Fibroblast of skin of right biceps (primary cell): ENCODE results near the gene GOT1.

Experiments used
- DNase-seq: peaks from one replicate; pipeline ENCODE4 v3.0.0-alpha.2; 2013

The GOT1 gene

DNA sequence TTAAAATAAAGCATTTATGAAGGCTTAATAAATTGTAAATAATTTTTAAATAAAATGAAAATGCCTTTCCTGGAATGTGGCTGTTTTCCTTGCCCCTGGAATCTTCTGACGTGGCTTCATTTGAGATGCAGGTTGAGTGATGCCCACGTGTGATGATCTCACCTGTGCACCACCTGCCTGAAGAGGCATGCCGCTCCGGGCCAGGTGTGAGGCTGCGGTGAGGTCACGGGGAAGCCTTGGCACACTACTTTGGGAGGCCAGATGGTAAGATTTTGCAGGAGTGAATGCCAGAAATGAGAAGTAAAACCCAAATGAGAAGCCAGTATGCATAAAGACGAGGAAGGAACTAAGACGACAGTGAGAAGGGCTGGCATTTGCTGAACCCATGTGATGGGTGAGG is 36.2 kb downstream of the GOT1 start:
- DNase-seq = no peak

DNA sequence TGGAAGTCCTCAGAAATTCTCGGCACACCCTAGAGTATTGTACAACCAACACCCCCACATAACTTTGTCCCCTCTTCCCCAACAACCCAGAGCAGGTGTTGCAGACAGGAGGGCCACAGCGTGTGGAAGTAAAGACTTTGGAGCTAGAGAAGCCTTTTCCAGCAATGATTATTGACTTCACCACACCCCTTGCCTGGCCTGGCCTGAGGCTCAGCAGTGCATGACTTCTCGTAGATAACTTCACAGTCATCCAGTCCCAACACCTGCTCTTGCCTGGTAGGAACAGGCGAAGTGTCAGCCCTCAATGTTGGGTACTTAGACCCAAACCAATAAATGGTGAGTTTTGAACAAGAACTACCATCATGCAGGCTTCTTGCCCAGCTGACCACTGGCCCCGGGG is 36.7 kb downstream of the GOT1 start:
- DNase-seq = no peak

DNA sequence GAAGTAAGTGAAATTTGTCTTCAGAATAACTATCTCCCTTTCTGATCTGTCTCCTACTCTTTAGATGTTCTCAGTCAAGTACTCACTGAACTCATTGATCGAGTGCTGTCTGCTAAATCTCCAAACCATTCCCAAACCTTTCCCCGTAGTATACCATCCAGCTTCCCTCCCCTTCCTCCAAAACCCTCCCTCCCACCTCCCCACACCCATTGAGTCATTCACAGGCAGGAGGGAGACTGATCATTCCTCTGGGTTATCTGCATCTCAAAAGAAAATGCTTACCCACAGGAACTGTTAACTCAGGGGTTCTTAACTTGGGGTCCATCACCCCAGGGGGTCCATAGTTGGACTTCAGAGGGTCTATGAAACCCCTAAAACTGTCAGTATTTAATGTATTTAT is 37.4 kb downstream of the GOT1 start:
- no peak for DNase-seq

DNA sequence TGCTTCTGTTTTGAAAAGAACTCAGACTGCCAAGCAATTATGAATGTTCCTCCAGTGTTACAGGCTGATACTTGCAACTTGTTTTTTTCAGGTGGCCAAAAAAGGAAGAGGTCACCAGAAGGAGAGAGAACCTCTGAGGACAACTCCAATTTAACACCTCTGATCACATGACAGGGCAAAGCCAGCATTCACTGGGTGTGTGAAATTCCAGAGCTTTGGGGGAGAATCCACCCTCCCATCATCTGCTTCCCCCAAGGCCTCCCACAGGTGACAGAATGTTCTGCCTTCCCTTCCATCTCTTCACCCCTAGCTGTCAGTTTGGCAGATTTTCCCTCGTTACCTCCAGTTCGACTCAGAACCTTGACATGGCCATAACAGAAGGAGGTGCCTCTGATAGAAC is 39.1 kb downstream of the GOT1 start:
- no peak for DNase-seq

DNA sequence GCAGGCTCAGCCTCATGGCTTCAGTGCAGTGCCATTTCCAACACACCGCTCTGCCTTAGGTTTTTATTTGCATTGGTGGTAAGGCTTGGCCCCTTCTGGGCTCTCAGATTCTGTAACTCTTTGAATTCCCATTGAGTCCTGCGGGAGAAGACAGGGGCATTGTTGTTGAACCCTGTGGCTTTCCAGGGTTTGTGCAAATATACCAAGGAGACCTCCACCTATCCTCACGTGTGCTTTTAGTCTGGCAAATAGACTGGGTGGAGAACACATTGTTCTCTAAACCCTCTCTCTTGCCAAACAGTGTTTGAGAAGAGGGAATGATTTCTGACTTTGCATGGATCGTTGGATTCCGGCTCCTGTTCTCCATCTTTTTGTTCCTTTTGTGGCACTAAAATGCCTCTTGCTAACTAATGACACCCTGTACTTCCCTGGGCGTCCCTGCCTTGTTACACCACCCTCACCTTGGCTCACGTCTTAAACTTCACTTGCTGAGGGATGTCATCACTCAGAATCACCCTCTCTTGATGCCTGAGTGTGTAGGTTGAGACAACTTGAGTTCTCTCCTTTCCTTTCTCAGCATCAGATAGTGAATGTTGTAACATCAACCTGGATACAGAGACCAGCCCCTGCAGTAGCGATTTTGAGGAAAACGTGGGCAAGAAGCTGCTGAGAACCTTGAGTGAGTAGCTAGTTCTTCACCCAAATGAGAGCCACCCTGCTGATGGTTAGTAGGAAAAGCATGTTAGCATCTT is 40.5 kb downstream of the GOT1 start:
- no peak for DNase-seq

DNA sequence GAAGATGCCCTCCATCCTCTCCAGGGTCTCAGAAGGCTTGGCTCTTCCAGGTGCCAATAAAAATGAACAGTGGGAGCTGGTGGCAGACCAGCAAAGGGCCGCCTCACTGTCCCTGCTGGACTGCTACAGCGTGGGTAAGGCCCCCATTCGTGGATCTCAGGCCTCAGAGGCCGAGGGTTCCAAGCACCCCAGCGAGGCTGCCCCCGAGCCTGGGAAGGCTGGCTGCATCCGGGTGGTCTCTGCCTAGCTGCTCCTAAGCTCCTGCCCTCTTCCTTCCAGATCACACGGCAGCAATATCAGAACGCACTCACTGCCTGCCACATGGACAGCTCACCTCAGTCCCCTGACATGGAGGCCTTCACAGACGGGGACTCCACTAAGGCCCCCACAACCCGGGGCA is 42.9 kb downstream of the GOT1 start:
- DNase-seq = no peak

DNA sequence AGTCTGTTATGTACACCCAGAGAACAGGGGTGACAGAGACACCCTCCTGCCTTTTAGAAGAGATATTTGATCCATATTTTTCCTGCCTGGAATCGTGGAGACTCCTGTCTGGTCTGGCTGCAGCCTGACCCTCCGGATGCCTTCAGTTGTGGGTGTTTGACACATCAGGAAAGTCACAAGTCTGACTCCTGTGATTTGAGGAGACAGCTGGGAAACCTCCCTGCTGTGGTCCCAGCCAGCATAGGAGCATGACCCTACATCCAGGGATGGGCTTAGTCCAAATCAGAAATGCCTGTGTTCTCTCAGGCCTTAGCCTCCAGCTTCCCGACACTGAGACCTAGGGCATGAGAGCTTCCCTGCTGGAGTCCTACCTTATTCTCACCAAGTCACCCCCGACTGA is 43.4 kb downstream of the GOT1 start:
- no peak for DNase-seq

DNA sequence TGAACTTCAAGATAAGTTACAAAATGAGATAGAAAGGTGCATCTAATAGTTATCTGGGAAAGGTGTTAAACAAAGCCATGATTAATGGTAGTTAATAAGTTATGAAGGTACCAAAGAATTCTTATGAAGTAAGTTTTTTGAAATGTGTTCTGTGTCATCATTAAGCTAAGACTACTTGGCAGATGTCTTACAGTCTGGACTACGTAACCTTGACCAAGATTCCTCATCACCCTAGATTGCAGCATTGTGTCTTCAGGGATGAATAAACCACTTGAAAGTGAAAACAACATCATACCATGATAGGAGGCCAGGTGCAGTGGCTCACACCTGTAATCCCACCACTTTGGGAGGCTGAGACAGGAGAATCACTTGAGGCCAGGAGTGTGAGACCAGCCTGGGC is 48.2 kb downstream of the GOT1 start:
- no peak for DNase-seq

DNA sequence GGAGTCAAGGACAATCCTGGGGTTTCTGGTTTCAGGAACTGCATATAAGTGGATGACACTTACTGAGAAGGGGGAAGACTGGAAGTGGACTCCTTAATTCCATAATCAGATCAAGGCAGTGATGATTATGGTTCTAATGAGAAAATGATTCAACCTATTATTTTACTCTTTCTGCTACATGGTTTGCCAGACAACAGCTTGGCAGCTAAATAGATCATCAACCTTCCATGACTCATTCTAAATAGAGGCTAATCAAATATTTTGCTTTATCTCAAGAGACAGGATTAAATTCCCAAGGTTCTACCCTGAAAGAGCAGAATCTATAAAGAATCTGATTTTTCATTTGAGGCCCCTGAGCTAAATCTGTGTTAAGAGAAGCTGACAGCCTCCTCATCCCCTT is 55.0 kb downstream of the GOT1 start:
- peak; percentile 45 for DNase-seq

DNA sequence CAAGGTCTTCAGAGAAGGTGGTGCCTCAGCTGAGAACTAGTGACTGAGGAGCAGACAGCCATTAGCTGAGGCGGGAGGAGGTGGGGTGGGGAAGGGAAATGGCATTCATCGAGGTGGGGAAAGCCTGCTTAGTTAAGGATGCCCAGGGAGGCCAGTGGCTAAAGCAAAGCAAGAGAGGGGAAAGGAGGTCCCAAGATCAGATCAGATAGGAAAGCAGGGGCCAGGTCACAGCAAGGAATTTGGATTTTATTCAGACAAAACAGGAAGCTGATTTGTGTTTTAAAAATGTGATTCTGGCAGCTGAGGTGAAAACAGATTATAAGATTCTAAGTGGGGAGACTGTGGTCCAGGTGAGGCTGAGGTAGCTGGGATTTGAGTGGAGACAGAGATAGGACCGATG is 55.5 kb downstream of the GOT1 start:
- peak; percentile 34 for DNase-seq

DNA sequence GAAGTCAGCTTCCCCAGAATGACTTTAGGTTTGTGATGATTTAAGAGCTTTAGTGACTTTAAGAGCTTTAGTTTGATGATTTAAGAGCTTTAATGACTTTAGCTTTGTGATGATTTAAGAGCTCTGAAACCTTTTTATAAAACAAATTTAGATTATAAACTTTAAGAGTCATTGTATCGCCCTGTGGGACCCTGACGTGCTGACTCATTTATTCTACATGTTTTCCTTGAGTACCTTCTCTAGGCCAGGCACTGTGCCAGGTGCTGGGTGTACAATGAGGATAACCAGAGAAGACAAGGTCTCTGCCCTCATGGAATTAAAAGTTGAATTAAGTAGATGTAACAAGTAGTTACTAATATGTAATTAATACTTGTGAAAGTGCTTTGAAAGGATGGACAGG is 55.9 kb downstream of the GOT1 start:
- DNase-seq = peak; percentile 81

DNA sequence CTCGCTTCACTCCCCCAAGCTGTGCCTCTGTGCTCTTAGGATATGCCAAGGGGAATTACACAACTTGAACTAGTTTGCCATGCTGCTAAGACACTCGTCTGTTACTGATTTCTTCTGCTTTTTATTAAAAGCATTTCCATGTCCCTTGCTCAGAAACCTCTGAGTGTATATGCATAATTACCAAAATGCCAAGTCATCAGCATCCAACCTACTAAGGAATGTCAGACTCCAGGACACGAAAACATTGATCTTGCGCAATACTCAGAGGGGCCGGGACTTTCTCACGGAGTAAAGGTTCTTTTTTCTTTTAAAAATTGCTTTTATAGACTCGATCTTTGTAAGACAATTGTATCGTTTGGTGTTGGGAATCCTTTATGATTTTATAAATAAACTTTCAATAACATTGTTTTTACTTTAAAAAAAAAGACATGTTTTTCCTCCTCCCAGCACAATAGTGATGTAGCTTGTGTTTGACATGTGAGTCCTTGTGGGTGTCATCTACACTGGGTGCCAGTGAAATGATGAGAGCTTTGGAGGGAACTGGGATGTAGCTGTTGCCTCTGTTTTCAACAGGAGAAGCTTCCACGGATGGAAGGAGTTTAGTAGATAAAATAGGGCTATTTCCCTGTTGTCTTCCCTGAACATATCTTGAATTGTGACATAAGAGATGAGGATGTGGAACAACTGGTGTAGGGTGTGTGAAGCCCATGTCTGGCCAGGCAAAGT is 57.7 kb downstream of the GOT1 start:
- peak; percentile 85 for DNase-seq

DNA sequence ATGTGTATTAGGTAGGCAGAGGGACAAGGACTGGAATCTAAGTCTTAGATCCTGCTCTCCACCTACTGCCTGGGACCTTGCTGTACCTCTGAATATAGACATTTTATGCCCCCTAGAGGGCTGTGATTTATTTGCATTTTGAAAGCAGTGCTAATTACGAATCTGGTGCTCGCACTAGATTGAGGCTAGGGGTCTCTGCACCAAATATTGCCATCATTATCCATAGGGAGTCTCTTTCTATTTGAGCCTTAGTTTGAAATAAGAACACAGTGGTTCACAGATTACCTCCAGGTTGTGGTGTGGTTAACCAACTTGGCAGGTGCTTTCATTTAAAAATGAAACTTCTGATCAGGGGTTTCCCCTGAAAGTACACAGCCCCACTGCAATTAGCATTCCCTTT is 59.4 kb downstream of the GOT1 start:
- peak; percentile 44 for DNase-seq

DNA sequence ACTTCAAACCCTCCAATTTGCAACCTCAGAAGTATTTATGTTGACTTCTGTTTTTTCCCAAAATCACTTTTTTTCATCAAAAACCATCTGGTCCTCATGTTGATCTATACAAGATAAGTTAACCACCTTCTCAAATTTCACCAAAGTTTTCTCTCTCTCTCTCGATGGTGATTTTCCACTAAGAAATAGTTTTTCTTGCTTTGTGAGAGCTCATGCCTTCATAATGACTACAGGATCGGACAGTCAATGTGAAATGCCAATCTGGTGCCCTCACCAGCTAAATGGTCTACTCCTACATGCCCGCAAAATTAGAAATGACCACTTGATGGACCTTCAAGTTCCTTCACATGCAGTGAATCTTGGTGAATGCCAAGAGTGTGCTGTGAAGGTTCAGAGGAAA is 60.9 kb downstream of the GOT1 start:
- peak; percentile 44 for DNase-seq

DNA sequence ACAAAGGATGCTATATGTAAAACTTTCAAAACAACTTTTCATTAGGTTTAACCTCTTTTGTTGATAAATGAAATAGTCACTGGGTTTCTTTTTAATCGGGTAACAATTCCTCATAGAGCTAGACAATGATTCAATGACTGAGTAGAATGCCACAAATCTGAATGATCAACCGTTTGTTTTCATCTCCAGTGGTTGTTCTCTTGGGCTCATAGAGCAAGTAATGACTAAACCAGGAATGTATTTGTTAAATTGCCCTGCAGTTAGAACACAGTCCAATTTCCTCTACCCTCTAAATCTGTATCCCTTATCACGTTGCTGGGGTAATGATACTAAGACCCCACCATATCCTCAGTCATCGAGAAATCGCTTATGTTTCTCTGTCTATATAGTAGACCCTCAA is 61.3 kb downstream of the GOT1 start:
- peak; percentile 55 for DNase-seq

DNA sequence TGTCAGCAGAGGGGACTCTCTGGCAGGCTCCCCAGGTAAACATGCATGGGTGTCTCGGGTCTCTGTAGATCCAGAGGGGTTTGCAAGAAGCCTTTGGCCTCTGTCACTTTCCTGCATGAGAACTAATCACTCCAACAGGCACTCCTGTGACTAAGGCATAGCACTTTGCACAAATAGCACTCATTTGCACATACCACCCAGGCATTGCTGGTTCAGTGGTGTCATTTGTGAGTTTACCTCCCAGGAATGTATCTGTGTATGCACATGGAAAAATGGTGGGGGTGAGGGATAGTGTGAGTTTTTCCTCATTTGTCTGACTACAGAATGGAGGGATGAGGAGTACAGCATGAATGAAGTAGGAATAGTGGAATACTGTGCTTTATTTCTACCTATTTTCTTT is 61.8 kb downstream of the GOT1 start:
- DNase-seq = peak; percentile 83

DNA sequence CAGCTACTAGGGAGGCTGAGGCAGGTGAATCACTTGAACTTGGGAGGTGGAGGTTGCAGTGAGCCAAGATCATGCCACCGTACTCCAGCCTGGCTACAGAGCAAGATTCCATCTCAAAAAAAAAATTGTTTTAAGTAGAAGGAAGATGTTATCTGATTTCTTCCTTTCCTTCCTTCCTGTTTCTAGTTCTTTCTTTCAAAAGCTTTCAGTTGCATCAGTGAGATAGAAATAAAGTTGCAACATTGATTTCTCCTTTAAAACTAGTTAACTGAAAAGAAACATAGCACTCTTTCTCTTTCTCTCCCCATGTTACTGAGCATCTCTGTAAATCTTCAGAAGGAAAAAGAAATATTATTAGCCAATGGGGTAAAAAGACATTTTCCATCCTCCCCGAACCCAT is 63.8 kb downstream of the GOT1 start:
- DNase-seq = no peak

DNA sequence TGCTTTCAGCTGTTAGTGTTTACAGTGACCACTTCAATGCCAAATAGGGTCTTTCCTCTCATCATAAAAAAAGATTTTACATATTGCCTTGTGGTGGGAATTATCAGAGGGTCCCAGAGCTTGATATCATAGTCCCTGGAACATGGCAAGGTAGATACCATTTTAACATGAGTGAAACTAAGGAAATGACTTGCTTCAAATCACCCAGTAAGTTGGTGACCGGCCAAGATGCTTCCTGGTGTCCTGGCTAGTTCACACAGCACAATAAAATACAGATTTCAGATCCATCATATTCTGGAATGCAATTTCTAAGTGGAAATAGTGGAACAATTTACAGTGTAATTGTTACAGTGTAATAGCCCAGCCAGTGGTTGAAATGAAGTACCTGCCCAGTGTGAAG is 64.7 kb downstream of the GOT1 start:
- DNase-seq = no peak

DNA sequence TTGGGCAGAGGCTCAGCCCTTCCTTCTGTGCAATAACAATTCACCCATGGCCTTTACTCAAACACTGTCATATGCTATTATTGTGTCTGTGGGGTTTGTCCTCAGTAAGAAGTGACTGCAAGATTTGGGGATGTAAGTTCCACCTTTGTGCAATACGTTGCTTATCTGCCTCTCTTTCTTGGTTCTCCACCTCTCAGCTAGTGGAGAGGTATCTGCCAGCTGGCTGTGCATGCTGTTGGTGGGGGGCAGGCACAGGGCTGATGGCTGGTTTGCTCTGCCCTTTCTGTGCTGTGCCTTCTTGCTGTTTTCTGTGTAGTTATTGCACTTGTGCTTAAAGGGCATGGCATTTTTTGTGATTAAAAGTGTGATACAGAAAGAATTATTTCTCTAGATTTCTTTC is 65.1 kb downstream of the GOT1 start:
- no peak for DNase-seq

DNA sequence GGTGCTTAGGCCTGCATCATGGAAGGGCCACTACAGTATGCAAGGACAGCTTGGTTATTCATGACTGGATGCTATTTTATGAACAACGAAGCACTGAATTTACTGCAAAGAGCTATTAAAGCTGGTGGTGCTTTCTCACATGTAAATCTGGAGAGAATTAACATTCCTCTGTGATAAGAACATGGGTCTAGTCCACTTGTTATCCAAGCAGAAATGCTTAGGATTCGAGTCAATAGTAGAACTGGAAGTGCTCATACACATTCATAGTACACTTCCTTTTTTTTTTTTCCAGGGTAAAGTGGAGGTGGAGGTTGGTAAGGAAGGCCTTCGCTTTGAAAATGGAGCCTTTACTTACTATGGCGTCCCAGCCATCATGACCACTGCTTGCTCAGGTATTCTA is 66.3 kb downstream of the GOT1 start:
- DNase-seq = peak; percentile 74

DNA sequence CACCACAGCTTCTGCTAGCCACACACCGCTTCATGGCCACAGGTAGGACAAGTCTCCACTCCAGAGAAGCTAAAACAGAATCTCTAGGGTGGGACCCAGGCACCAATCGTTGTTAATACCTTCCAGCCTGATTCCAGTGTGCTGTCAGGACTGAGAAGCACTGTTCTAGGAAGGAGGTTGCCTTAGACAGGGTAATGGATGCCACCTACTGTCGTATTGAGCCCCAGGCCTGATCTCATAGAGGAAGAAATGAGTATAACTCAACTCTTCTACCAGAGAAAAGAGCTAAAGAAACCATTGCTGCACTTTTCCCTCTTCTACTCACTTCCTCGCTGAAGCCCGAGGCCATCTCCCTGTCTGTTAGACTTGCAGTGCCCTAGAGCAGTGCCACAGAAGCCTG is 69.5 kb downstream of the GOT1 start:
- no peak for DNase-seq

DNA sequence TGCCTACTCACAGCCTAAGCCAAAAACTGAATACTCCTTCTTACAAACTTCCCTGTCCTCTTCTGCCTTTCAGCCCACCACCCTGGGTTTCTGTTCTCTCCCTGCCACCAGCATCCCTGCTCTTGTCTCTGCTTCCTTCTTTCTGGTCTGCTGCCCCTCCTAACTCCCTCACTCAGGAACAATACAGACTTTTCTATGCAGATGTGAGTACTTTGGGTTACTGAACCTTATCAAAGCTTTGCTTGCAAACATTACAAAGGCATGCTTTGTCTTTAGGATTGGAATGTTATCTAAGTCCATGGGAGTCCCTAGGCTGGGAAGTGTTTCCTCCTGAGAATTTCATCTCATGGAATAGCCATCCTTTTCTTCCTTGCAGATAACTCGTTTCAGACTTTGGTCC is 72.3 kb downstream of the GOT1 start:
- no peak for DNase-seq

DNA sequence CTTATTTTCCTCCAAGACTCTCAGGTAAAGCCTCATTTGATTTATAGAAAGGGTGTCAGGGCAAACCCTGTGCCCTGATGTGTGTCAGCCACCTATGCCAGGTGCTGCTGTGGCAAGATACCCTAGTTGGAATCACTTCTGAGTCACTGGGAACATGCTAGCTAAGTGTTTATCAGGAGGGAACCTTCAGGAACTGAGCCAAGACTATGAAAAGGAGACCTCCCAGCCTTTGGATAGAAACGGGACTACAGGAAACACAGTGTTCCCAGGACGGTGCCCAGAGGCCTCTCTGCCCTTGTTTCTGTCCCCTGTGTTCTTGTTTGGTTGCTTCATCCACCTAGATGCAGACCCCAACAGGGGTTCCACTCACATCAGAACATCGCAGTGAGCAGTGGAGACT is 72.7 kb downstream of the GOT1 start:
- no peak for DNase-seq

DNA sequence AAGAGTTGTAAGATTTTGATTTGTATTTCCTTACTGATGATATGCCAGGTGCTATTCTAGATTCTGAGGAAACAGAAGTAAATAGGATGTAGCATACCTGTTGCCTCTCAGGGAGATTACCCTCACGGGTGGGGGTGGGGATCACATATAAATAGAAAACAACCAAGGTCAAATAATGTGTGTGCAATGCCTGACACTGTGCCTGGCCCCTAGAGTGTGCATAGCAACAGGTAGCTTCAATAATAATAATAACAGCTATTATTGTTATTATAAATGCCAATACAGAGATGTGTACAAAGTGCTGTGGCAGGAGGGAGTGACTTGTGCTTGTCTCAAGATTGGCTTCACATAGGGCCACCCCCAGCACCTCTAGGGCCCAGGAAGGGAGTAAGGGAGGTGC is 77.2 kb downstream of the GOT1 start:
- DNase-seq = no peak

DNA sequence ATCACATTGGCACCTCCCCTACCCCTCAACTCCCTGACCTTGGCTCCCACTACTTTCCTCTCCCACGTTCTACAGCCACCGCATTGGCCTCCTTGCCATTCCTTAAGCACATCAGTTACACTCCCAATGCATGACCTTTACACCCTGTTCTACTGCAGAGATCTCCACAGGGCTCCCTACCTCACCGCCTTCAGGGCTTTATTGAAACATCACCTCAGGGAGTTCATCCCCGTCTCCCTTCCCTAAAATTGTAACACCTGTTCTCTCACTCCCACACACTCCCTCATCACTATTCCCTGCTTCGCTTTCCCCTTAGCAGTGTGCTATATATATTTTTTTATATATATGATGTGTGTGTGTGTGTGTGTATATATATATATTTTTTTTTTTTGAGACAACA is 82.8 kb downstream of the GOT1 start:
- no peak for DNase-seq
